ENCODE results near the gene TPX2. TPM values are rescaled to one million over a fixed set of nuclear protein-coding genes. Genes with fewer than 3 reads are reported as not detected.
"Not testable (repeated sequence)": the region's sequence is repeated elsewhere in the genome, so short reads cannot be mapped to it uniquely, and the experiment has no call there.

The TPX2 gene
- total RNA-seq, 1 donor from 2014 or later = 32.6 TPM

GRCh38 chr20:31720486-31721407 lies 18.3 kb upstream of the TPX2 start:
- no peak for ATAC-seq

DNA sequence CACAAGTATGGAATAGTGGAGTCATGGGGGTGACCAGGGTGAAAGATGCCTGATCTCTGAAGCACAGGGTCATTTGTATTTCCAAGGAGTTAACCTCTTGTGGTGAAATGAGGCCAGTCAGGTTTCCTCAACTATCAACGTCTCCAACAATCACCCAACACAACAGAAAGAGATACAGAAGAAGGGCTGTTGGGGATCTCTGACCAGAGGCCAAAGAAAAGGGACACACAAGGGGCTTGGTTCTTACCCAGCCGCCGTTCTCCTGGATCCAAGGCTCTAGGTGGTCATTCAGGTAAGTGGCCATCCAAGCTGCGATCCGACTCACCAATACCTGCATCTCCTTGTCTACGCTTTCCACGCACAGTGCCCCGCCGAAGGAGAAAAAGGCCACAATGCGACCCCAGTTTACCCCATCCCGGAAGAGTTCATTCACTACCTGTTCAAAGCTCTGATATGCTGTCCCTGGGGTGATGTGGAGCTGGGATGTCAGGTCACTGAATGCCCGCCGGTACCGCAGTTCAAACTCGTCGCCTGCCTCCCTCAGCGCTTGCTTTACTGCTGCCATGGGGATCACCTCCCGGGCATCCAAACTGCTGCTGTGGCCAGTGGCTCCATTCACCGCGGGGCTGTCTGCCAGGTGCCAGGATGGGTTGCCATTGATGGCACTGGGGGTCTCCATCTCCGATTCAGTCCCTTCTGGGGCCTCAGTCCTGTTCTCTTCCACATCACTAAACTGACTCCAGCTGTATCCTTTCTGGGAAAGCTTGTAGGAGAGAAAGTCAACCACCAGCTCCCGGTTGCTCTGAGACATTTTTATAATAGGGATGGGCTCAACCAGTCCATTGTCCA lies 17.5 kb upstream of the TPX2 start:
- no peak for ATAC-seq

- ATAC-seq = peak; percentile 57
Observed at GRCh38 chr20:31722257-31723068, 16.6 kb upstream of the TPX2 start, which contains the start of gene BCL2L1. BCL2L1 (minus strand) TSS chr20:31722868; CDS start chr20:31722218, 650 bp downstream.

- ATAC-seq = no peak
Observed at GRCh38 chr20:31723069-31723318, 16.1 kb upstream of the TPX2 start.

- ATAC-seq = peak; percentile 90
Observed at GRCh38 chr20:31723319-31724078, 15.6 kb upstream of the TPX2 start.

DNA sequence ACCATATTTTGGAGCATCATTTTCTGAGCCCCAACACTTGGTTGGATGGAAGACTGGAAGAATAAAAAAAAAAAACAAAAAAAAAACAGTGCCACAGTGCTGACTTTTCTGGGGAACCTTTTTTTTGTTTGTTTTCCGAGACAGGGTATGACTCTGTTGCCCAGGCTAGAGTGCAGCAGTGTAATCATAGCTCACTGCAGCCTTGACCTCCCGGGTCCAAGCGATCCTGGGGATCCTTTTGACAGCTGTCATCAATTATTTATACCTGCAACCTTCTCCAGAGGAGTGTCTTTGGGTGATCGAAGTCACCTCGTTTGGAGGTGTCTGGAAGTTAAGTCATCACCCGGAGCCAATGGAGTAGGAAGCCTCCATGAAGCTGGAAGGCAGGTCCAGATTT lies 7.8 kb upstream of the TPX2 start:
- ATAC-seq = no peak

- no peak for ATAC-seq
Observed at GRCh38 chr20:31739550-31739977, 474 bp downstream of the TPX2 start.

DNA sequence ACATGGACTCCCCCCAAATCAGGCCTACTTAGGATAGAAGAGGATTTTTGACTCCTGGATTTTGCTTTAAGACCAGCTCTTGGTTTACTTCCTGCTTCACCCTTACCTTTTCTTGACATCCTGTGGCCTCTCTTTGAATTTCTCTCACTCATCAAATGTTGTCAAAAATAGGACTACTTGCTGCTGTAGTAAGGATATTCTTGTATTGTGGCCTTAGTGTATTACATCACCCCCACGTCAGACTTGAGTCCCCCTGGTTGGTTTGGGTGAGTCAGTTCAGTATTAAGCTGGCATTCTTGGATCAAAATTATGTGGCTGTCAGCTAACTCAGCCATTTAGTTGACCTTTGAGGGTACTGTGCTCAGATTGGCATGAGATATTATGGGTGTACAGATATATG lies 1.1 kb downstream of the TPX2 start:
- ATAC-seq = no peak

DNA sequence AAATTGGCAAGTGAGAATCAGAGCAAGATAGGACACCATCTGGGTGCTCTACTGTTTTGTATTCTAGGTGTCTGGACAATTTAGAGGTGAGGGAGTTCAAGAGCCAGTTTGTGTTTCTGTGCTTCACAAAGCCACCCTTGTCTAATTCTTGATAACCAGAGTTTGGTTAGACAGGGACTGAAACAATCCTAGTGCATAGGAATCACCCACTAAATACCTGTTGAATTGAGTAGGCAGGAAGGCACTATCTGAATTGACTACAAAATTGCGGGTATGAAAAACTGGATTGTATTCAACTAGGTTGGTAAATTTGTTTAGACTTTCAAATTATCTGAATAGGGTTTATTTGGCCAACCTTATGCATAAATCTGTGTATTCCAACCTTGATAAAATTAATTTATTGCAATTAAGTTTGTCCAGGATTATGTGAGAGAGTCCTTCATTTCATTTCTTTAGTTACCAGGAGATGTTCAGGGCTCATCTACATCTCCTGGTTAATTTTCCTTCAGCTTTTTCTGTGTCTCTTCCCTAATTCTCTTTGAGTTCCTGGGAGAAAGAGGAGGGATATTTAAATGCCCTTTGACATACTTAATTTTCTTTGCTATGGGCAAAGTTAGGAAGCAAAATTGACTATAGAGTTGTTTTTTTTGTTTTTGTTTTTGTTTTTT lies 1.7 kb downstream of the TPX2 start:
- no peak for ATAC-seq

DNA sequence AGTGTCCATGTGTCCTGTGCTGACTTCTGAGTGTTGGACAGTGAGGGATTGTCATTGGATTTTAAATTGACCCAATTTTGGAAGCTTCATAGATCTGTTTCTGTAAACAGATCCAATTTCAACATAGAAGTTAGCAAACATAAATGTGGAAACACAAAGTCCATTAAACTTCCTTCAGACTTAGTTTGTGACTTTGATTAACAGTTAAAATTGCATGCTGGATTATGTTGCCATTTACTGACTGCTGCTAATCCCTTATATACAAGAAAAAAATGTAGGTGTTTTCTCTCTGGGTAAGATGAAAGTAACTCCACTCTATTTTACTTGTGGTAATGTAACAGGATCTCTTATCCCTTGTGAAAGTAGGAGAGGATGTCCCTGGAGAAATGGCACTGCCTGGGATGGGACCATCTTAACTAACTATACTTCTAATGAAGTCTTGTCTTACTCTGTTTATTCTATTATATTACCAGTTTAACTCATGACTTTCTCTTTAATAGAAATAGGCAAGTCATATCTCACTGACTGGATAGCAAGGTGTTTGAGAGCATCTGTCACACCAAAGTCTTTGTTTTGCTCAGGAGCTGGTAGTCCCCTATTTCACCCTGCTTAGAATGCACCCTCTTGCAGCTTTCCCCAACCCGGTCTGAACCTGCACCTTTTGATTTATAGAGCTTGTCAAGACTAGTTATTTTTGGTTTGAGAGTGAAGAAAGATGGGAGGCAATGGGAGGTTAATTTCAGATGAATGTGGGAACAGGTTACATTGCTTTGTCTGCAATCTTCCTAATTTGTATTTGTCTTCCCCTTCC lies 7.2 kb downstream of the TPX2 start:
- ATAC-seq = no peak

- ATAC-seq = not testable (repeated sequence)
Observed at GRCh38 chr20:31747028-31747427, 7.9 kb downstream of the TPX2 start.

- no peak for ATAC-seq
Observed at GRCh38 chr20:31747640-31748039, 8.6 kb downstream of the TPX2 start.

DNA sequence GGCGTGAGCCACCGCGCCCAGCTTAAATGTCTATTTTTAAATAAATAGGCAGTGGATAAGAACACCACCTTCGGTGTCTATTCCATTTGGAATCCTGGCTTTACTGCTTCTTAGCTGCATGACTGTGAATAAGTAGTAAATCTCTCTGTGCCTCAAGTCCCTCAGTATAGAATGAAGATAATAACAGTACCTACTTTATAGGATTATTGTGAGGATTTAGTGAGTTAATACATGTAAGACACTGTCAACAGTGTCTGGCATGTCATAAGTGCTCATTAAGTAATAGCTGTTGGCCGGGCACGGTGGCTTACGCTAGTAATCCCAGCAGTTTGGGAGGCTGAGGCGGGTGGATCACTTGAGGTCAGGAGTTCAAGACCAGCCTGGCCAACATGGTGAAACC lies 10.1 kb downstream of the TPX2 start:
- peak; percentile 90 for ATAC-seq

DNA sequence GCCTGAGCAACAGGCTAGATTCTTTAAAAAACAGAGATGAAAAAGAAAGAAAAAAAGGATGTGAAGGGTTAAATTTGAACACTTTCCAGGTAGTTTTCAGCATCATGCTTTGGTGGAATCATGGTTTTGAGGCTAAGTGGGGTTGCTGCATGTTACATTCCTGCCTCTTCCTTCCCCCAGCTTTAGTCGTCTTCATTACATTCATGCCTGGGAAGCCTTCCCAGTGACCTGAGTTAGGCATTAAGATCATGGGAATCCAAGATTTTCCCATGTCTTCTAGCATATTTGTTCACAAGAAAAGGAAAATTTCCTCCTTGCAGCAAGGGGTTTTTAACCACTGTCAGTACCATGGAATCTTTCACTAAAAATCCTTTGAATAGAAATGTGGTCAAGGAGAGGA lies 12.0 kb downstream of the TPX2 start:
- ATAC-seq = no peak

GRCh38 chr20:31757254-31757653 lies 18.2 kb downstream of the TPX2 start:
- no peak for ATAC-seq

- ATAC-seq = no peak
Observed at GRCh38 chr20:31758521-31758920, 19.4 kb downstream of the TPX2 start.

- ATAC-seq = no peak
Observed at GRCh38 chr20:31758991-31759390, 19.9 kb downstream of the TPX2 start.

- no peak for ATAC-seq
Observed at GRCh38 chr20:31759836-31760518, 20.9 kb downstream of the TPX2 start.

DNA sequence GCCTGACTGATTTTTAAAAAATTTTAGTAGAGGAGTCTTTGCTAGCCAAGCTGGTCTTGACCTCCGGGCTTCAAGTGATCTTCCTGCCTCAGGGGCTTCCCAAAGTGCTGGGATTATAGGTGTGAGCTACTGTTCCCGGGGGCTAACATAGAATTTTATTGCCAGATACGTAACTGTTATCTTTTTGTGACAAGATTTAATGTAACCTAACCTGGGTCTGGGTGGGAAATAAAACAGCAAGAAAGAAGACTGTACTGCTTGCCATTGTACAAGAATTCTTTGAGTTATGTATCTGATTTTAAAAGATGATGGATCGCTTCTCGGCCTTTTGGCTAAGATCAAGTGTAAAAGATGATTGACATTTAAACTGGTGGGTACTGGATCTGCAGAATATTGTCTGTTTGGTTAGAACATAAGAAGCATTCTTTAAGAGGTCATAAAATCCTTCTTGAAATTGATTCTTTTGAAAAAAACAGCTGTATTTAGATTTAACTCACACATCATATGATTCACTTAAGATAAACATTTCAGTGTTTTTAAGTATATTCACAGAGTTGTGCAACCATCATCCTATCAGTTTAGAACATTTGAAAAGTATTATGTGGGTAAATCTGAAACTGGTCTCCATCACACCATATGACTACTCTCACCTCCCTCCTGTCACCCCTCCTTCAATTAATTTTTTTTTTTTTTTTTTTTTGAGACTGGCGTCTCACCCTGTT lies 21.6 kb downstream of the TPX2 start:
- no peak for ATAC-seq
